Mesendoderm (in vitro differentiated cells): ENCODE data around the gene PERCC1.

ENCODE experiments used
- DNase-seq: peaks from one replicate; pipeline ENCODE4 v3.0.0; 2013
- H2AK5ac ChIP-seq: 2 replicates; pipeline ENCODE4 v1.6.1; 2013; ENCODE audit warnings: low read length, inconsistent platforms
- H2BK120ac ChIP-seq: 2 replicates; pipeline ENCODE4 v1.6.1; 2013; ENCODE audit warnings: low read depth, mild to moderate bottlenecking, low read length, moderate library complexity, mixed read lengths
- H2BK15ac ChIP-seq: replicated peaks from 2 replicates; pipeline ENCODE4 v1.6.1; 2013; ENCODE audit warnings: low read depth, mild to moderate bottlenecking, moderate library complexity
- H2BK5ac ChIP-seq: 2 replicates; pipeline ENCODE4 v1.6.1; 2013; ENCODE audit warnings: low read length, inconsistent platforms
- H3K18ac ChIP-seq: 2 replicates; pipeline ENCODE4 v1.6.1; 2013; ENCODE audit warnings: mild to moderate bottlenecking, low read length, mixed read lengths
- H3K23ac ChIP-seq: one replicate; pipeline ENCODE4 v1.6.1; 2013; ENCODE audit warnings: low read length
- H3K27ac ChIP-seq: 2 replicates; pipeline ENCODE4 v1.5.1; 2013; ENCODE audit warnings: low read depth, mild to moderate bottlenecking, inconsistent platforms, low read length, moderate library complexity
- H3K27me3 ChIP-seq: 2 replicates; pipeline ENCODE4 v1.6.1; 2013; ENCODE audit warnings: low read length, control low read depth, mild to moderate bottlenecking, inconsistent platforms; ENCODE audit not compliant: insufficient read depth, poor library complexity
- H3K36me3 ChIP-seq: 2 replicates; pipeline ENCODE4 v1.6.1; 2013; ENCODE audit warnings: low read length, inconsistent platforms; ENCODE audit not compliant: control insufficient read depth, insufficient read depth
- H3K4ac ChIP-seq: one replicate; pipeline ENCODE4 v1.6.1; 2013; ENCODE audit warnings: low read depth, mild to moderate bottlenecking, low read length, moderate library complexity
- H3K4me1 ChIP-seq: 2 replicates; pipeline ENCODE4 v1.6.1; 2013; ENCODE audit warnings: low read depth, low read length, inconsistent platforms; ENCODE audit not compliant: control insufficient read depth
- H3K4me2 ChIP-seq: 2 replicates; pipeline ENCODE4 v1.6.1; 2013; ENCODE audit warnings: low read length
- H3K4me3 ChIP-seq: 2 replicates; pipeline ENCODE4 v1.5.1; 2013; ENCODE audit warnings: mild to moderate bottlenecking, low read length
- H3K56ac ChIP-seq: one replicate; pipeline ENCODE4 v1.6.1; 2013; ENCODE audit warnings: low read length
- H3K79me1 ChIP-seq: 2 replicates; pipeline ENCODE4 v1.6.1; 2013; ENCODE audit warnings: low read length, inconsistent platforms
- H3K79me2 ChIP-seq: 2 replicates; pipeline ENCODE4 v1.6.1; 2013; ENCODE audit warnings: mild to moderate bottlenecking, low read length; ENCODE audit not compliant: control insufficient read depth, insufficient read depth
- H3K9ac ChIP-seq: 2 replicates; pipeline ENCODE4 v1.6.1; 2013; ENCODE audit warnings: low read length, inconsistent platforms
- H4K5ac ChIP-seq: one replicate; pipeline ENCODE4 v1.6.1; 2013; ENCODE audit warnings: low read length
- H4K8ac ChIP-seq: one replicate; pipeline ENCODE4 v1.6.1; 2013; ENCODE audit warnings: low read depth, mild to moderate bottlenecking, control low read depth, low read length, moderate library complexity
- WGBS: extraction: QIAGEN DNeasy Blood & Tissue Kit; methylation state at CpG from one replicate; pipeline ENCODE4 v1.1.7; 2013; ENCODE audit warnings: low lambda C conversion rate, missing lambda C conversion rate; ENCODE audit not compliant: insufficient coverage; ENCODE audit errors: extremely low coverage; 5-methylcytosine and 5-hydroxymethylcytosine counted together

PERCC1 gene

DNA sequence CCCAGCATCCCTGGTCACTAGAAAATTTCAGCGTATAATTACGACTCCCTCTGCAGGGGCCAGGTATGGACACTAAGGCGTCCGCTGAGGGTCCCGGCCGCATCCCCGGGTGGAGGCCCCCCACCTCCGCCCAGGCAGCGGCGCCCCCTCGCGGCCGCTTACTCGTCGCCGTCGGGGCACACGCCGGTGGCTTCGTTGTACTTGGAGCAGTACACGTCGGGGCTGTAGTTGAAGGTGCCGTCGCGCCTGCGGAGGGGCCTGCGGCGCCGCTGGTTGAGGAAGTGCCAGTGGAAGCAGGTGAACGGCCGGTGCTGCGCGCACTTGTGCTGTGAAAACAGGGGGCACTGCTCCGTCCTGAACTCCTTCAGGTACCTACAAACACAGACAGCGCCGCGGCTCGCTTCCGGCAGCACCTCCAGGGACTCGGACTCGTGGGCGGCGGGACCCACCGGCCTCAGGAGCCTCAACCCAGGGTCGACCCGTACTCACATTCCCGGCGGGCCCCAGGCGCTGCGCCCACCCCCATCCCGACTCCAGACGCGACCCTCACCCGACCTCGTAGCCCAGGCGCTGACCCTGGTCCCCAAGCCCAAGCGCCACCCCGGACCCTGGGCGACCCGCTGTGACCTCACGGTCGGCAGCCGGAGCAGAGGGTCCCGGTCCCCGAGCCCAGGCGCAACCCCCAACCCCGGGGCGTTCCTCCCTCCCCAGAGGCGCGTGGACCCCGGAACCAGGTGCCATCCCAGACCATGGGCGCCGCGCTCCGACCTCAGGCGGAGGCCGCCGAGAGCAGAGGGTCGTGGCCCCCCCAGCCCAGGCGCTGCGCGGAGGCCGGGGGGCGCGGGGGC, 17.0 kb upstream of the PERCC1 start:
- Histone ChIP-seq H2BK15ac (no peak overlapping the region), H3K4me2 (peak overlapping the region; percentile 64), H3K4me3 (peak overlapping the region; percentile 58), H3K79me1 (peaks cover 3% of the 10 kb centered on the region), H3K4ac (no peak overlapping the region), H3K23ac (no peak overlapping the region), H3K9ac (peak overlapping the region; percentile 81), H4K8ac (no peak overlapping the region), H2BK5ac (no peak overlapping the region), H3K36me3 (no peaks in the 10 kb centered on the region), H3K18ac (peak overlapping the region; percentile 71), H2AK5ac (no peak overlapping the region), H3K56ac (peak overlapping the region; percentile 77), H3K79me2 (peaks cover 3% of the 10 kb centered on the region), H4K5ac (no peak overlapping the region), H3K4me1 (no peaks in the 10 kb centered on the region), H3K27me3 (no peaks in the 10 kb centered on the region), H2BK120ac (no peak overlapping the region), H3K27ac (no peak overlapping the region)
- DNase-seq: peak; percentile 86
- WGBS: no CpG with 5 or more reads among the region's 85 CpGs

- Histone ChIP-seq H2BK5ac (no peak within 1 kb of the TSS), H3K18ac (peak within 1 kb of the TSS; percentile 71), H3K9ac (peak within 1 kb of the TSS; percentile 81), H3K4me1 (no peaks in the 10 kb centered on the region), H3K79me1 (peaks cover 4% of the 10 kb centered on the region), H3K27me3 (no peaks in the 10 kb centered on the region), H2BK120ac (no peak within 1 kb of the TSS), H2BK15ac (no peak within 1 kb of the TSS), H4K5ac (no peak within 1 kb of the TSS), H4K8ac (no peak within 1 kb of the TSS), H3K23ac (no peak within 1 kb of the TSS), H3K36me3 (no peaks in the 10 kb centered on the region), H3K4me2 (peak within 1 kb of the TSS; percentile 64), H2AK5ac (no peak within 1 kb of the TSS), H3K4me3 (peak within 1 kb of the TSS; percentile 58), H3K27ac (no peak within 1 kb of the TSS), H3K4ac (no peak within 1 kb of the TSS), H3K56ac (peak within 1 kb of the TSS; percentile 77), H3K79me2 (peaks cover 4% of the 10 kb centered on the region)
- WGBS: no CpG with 5 or more reads among the region's 72 CpGs
- peak; percentile 64 for DNase-seq
These were observed 16.2 kb upstream of the PERCC1 start, which contains the start of gene UNKL for GRCh38 chr16:1414532-1415260. Gene UNKL, minus strand, starts transcription at chr16:1414704. Its CDS starts 13 bp downstream, at chr16:1414691.

DNA sequence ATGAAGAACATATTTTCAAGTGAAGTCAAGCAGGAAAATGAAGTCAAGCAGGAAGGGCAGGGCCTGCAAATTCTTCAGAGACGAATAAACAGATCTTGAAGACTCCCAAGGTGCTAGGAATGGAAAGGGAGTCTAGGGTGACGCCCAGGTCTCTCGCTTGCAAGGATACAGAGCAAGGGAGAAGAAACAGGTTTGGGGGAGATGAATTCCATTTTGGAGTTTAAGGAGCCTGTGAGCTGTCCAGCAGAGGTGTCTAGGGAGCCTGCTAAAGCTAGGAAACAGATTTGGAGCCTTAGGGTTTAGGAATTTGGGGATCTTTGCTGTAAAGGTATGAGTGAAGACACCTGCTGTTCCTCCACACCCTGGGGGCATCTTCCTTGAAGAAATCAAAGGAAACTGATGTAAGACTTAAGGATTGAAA, 14.3 kb upstream of the PERCC1 start:
- H3K4me1 ChIP-seq: peaks cover 2% of the 10 kb centered on the region
- H3K4me2 ChIP-seq: no peak overlapping the region
- H3K18ac ChIP-seq: no peak overlapping the region
- H3K79me2 ChIP-seq: peaks cover 12% of the 10 kb centered on the region
- H3K9ac ChIP-seq: no peak overlapping the region
- no peak overlapping the region for H2BK15ac ChIP-seq
- H2BK120ac ChIP-seq: no peak overlapping the region
- no peak overlapping the region for H2BK5ac ChIP-seq
- DNase-seq: peak; percentile 71
- H3K4me3 ChIP-seq: no peak overlapping the region
- H3K27ac ChIP-seq: no peak overlapping the region
- H3K27me3 ChIP-seq: no peaks in the 10 kb centered on the region
- H2AK5ac ChIP-seq: no peak overlapping the region
- no peak overlapping the region for H4K5ac ChIP-seq
- no peaks in the 10 kb centered on the region for H3K36me3 ChIP-seq
- no CpG with 5 or more reads among the region's 3 CpGs for whole genome bisulfite sequencing
- peaks cover 10% of the 10 kb centered on the region for H3K79me1 ChIP-seq
- H3K56ac ChIP-seq: no peak overlapping the region
- no peak overlapping the region for H4K8ac ChIP-seq
- H3K4ac ChIP-seq: no peak overlapping the region
- H3K23ac ChIP-seq: no peak overlapping the region

DNA sequence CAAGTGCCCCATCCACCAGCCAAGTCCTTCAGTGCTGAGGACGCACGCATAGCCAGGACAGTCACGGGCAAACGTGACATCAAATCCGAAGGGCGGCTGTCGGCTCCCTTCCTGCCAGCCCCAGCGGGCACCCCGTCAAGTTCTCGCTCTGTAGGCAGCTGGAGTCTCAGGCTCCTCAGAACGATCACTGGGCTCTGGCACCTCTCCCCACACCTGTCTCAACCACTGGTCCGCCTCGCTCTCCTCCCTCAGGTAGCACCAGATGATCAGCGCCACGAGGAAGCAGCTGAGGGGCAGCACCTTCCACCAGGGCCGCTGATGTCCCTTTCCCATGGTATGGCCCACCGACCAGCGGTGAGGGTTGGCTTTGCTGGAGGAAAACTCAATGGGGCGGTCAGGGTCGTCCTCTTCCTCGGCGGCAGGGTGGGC, 10.8 kb upstream of the PERCC1 start:
- Histone ChIP-seq H3K23ac (no peak overlapping the region), H3K4me1 (peaks cover 2% of the 10 kb centered on the region), H3K36me3 (no peaks in the 10 kb centered on the region), H3K4me2 (peak overlapping the region; percentile 100), H3K4me3 (peak overlapping the region; percentile 92), H3K79me1 (peaks cover 10% of the 10 kb centered on the region), H4K8ac (no peak overlapping the region), H2AK5ac (peak overlapping the region; percentile 32), H2BK15ac (no peak overlapping the region), H3K79me2 (peaks cover 12% of the 10 kb centered on the region), H4K5ac (no peak overlapping the region), H3K56ac (peak overlapping the region; percentile 97), H3K9ac (peak overlapping the region; percentile 91), H3K18ac (no peak overlapping the region), H2BK5ac (no peak overlapping the region), H3K4ac (peak overlapping the region; percentile 74), H3K27me3 (no peaks in the 10 kb centered on the region), H3K27ac (no peak overlapping the region), H2BK120ac (no peak overlapping the region)
- WGBS: no CpG with 5 or more reads among the region's 22 CpGs
- no peak for DNase-seq

DNA sequence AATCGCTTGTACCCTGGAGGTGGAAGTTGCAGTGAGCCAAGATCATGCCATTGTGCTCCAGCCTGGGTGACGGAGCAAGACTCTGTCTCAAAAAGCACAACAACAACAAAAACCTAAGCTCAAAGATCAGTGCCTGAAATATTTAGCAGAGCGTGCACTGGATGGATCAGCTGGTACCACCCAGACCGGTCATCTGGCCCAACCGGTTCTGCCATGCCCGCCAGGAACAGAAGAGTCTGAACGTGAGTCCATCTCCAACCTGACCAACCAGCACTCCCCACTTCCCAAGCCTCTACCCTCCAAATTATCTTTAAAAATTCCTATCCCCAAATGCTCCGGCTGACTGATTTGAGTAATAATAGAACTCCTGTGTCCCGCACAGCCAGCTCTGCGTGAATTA, 8.8 kb upstream of the PERCC1 start:
- H3K79me1 ChIP-seq: peaks cover 10% of the 10 kb centered on the region
- WGBS: no CpG with 5 or more reads among the region's 10 CpGs
- no peak overlapping the region for H4K8ac ChIP-seq
- no peak for DNase-seq
- no peaks in the 10 kb centered on the region for H3K27me3 ChIP-seq
- no peak overlapping the region for H3K27ac ChIP-seq
- no peak overlapping the region for H2BK120ac ChIP-seq
- no peak overlapping the region for H3K4ac ChIP-seq
- no peak overlapping the region for H3K4me3 ChIP-seq
- no peak overlapping the region for H2AK5ac ChIP-seq
- no peak overlapping the region for H4K5ac ChIP-seq
- no peak overlapping the region for H3K18ac ChIP-seq
- H2BK15ac ChIP-seq: no peak overlapping the region
- H3K56ac ChIP-seq: no peak overlapping the region
- no peak overlapping the region for H3K23ac ChIP-seq
- H2BK5ac ChIP-seq: no peak overlapping the region
- peaks cover 12% of the 10 kb centered on the region for H3K79me2 ChIP-seq
- H3K4me2 ChIP-seq: no peak overlapping the region
- H3K9ac ChIP-seq: no peak overlapping the region
- no peaks in the 10 kb centered on the region for H3K36me3 ChIP-seq
- peaks cover 2% of the 10 kb centered on the region for H3K4me1 ChIP-seq
